Measurements from ENCODE around the gene COL23A1.

COL23A1 gene

DNA sequence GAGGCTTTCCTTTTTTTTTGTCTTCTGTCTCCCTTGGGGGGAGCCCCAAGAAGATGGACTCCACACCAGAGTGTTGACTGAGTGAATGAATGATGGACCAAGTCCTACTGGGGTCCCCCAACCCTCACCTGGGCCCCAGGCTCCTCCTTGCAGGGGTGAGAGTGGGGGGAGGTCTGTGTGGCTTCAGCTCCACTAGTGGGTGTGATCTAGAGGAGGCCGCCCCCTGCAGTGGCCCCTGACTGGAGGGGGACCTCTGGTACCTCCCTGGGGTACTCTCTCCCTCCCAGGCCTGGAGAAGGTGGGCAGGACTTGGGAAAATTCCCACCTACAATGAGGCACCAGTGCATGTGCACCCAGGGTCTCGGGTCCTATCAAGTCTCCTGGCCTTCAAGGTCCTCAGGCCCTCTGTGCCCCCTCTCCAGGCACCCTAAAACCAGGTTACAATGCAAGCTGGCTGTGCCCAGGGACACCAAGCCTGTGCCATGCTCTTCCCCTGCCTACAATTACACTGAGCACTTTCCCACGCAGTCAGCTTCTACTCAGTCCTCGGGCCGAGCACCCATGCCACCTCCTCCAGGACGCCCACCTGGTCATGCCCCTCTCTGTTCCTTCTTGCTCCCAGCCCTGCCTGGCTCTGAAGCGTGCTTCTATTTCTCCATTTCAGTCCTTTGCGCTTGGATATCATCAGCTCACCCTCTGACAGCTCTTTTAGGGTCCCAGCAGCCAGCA lies 240.4 kb downstream of the COL23A1 start:
- H3K27me3 ChIP-seq (ENCODE audit: control insufficient read depth, insufficient read depth, low read length) = no peaks in the 10 kb centered on the region
- H3K9me3 ChIP-seq (ENCODE audit: control insufficient read depth, insufficient read depth, low read length) = no peaks in the 10 kb centered on the region
- no peak overlapping the region for H3K4me3 ChIP-seq (ENCODE audit: low read depth, low read length)
- H3K9ac ChIP-seq (ENCODE audit: low read depth, low read length) = no peak overlapping the region
- no peaks in the 10 kb centered on the region for H3K36me3 ChIP-seq (ENCODE audit: control insufficient read depth, insufficient read depth, low read length)
- no peak overlapping the region for H3K27ac ChIP-seq (ENCODE audit: low read depth, low read length)
- peaks cover 17% of the 10 kb centered on the region for H3K4me1 ChIP-seq (ENCODE audit: control insufficient read depth, insufficient read depth, low read length)

DNA sequence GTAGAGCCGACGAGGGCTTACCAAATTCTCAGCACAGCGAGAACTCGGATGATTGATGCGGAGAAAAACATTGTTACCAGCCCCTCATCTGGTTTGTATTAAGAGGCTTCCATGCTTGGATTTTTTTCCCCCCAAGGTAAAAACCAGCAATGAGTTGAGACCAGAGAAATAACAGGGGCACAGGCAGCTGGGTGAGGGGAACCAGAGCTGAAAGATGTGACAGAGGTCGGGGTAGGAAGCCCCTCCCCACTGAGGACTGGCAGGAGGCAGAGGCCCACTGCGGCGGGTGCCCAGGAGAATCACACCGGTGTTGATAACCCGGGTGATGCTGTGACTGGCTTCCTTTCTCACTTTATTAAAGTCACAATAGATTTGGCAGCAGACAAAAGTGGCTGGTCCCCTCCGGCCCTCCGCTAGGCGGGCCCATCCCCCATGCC lies 241.1 kb downstream of the COL23A1 start:
- H3K27me3 ChIP-seq (ENCODE audit: control insufficient read depth, insufficient read depth, low read length) = no peaks in the 10 kb centered on the region
- no peaks in the 10 kb centered on the region for H3K36me3 ChIP-seq (ENCODE audit: control insufficient read depth, insufficient read depth, low read length)
- H3K9me3 ChIP-seq (ENCODE audit: control insufficient read depth, insufficient read depth, low read length) = no peaks in the 10 kb centered on the region
- H3K9ac ChIP-seq (ENCODE audit: low read depth, low read length) = no peak overlapping the region
- H3K4me1 ChIP-seq (ENCODE audit: control insufficient read depth, insufficient read depth, low read length) = peaks cover 17% of the 10 kb centered on the region
- no peak overlapping the region for H3K27ac ChIP-seq (ENCODE audit: low read depth, low read length)
- no peak overlapping the region for H3K4me3 ChIP-seq (ENCODE audit: low read depth, low read length)

DNA sequence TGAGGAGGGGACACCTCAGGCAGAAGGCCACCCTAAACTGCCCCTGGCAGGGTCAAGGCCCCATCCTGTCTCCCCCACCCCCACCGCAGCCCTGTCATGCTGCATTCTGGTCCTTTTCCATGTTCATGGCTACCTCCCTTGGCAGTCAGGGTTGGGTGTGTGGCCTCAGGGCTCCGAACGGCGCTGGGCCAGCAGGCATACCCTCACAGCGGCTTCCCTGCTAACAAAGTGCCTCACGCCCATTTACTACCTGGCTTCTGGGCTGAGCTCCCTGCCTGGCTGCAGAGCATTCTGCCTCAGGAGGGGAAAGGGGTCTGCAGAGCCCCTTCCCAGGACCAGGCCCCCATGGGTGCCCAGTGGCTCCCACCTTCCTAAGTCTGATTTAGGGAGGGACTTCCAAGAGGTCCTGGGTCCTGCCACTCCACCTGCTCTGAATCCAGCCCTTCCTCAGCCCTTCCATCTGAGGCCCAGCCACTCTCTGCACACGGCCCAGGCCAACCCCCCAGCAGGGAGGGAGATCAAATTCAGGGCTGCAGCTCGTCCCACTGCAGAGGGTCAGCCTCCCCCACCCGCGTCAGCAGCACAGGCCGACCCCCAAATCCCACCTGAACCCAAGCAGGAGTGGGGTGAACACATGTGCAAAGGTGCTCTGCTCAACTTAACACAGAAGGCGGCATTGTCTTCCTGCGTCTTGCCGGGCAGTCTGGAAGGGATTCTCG lies 241.7 kb downstream of the COL23A1 start:
- Histone ChIP-seq H3K4me1 (ENCODE audit: control insufficient read depth, insufficient read depth, low read length) (peaks cover 17% of the 10 kb centered on the region), H3K27me3 (ENCODE audit: control insufficient read depth, insufficient read depth, low read length) (no peaks in the 10 kb centered on the region), H3K4me3 (ENCODE audit: low read depth, low read length) (no peak overlapping the region), H3K9me3 (ENCODE audit: control insufficient read depth, insufficient read depth, low read length) (no peaks in the 10 kb centered on the region), H3K9ac (ENCODE audit: low read depth, low read length) (no peak overlapping the region), H3K36me3 (ENCODE audit: control insufficient read depth, insufficient read depth, low read length) (no peaks in the 10 kb centered on the region), H3K27ac (ENCODE audit: low read depth, low read length) (no peak overlapping the region)

DNA sequence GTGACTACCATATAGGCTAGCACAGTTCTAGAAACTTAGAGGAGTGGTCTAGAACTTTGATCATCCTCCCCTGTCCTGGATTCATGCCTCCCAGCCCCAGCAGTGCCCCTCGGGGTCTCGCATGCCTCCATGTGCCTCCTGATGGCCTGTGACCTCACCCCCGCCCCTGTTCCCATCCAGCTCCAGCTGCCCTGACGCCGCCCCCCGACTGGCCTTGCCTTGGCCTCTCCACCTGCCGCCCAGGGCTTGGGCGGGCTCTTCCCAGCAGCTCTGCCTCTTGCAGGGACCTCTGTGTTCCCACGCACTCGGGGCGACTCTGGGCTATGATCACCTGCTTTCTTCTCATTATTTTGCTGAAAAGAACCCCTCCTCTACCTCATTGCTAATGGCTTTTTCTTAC lies 242.2 kb downstream of the COL23A1 start:
- H3K4me3 ChIP-seq (ENCODE audit: low read depth, low read length) = no peak overlapping the region
- no peak overlapping the region for H3K9ac ChIP-seq (ENCODE audit: low read depth, low read length)
- H3K27me3 ChIP-seq (ENCODE audit: control insufficient read depth, insufficient read depth, low read length) = no peaks in the 10 kb centered on the region
- H3K27ac ChIP-seq (ENCODE audit: low read depth, low read length) = no peak overlapping the region
- peaks cover 17% of the 10 kb centered on the region for H3K4me1 ChIP-seq (ENCODE audit: control insufficient read depth, insufficient read depth, low read length)
- H3K9me3 ChIP-seq (ENCODE audit: control insufficient read depth, insufficient read depth, low read length) = no peaks in the 10 kb centered on the region
- H3K36me3 ChIP-seq (ENCODE audit: control insufficient read depth, insufficient read depth, low read length) = no peaks in the 10 kb centered on the region

DNA sequence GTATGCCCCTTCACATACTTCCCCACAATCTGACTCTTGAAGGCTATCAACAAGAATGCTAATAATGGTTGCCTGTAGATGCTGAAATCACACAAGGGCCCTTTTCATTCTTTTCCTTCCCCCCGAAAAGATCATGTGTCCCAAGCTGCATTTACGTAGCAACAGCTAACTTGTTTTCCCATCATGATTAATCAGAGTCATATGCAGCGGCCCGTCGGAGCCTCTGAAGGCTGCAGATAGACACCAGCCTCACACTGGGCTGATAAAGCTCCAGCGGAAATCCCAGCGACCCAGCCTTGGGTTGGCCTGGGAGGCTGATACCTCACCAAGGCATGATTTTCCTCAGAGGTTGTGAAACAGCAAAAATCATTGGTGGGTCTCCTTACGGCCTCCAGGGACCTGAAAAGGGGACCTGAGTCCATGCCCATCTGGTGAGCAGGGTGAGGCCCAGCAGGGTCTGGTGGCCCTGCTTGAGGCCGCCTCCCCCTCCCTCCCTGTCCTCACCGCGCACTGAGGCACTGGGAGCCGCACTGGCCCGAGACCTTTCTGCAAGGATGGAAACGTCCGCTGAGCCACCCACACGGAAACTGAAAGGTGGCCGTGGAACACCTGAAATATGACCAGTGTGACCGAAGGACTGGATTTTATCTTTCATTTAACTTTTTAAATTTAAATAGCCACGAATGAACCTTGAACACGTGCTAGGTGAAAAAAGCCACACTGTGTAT lies 243.4 kb downstream of the COL23A1 start:
- no peak overlapping the region for H3K27ac ChIP-seq (ENCODE audit: low read depth, low read length)

DNA sequence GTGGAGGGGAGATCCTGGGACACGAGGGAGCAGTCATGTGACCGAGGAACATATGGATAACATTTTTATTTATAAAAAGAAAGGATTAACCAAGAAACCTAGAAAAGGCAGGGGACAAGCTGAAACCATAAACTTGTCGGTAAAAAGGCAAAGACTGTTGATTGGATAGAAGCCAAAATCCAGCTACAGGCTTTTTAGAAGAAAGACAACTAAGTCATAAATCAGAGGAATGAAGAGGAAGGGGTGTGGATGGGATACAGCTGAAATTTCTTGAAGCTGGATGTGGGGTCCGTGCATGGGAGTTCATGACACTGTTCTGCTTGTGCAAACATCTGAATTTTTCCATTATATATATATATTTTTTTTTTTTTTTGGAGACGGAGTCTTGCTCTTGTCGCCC lies 246.9 kb downstream of the COL23A1 start:
- H3K27ac ChIP-seq (ENCODE audit: low read depth, low read length) = no peak overlapping the region
- no peak overlapping the region for H3K4me3 ChIP-seq (ENCODE audit: low read depth, low read length)
- H3K4me1 ChIP-seq (ENCODE audit: control insufficient read depth, insufficient read depth, low read length) = 0 out of 2 replicates have a peak, but pooled peaks cover 1% of the 10 kb centered on the region
- H3K27me3 ChIP-seq (ENCODE audit: control insufficient read depth, insufficient read depth, low read length) = no peaks in the 10 kb centered on the region
- H3K9ac ChIP-seq (ENCODE audit: low read depth, low read length) = no peak overlapping the region
- H3K36me3 ChIP-seq (ENCODE audit: control insufficient read depth, insufficient read depth, low read length) = no peaks in the 10 kb centered on the region
- H3K9me3 ChIP-seq (ENCODE audit: control insufficient read depth, insufficient read depth, low read length) = no peaks in the 10 kb centered on the region

More for the DNA sequence above, 243.4 kb downstream of the COL23A1 start:
- Histone ChIP-seq H3K9me3 (ENCODE audit: control insufficient read depth, insufficient read depth, low read length) (no peaks in the 10 kb centered on the region), H3K27me3 (ENCODE audit: control insufficient read depth, insufficient read depth, low read length) (no peaks in the 10 kb centered on the region), H3K9ac (ENCODE audit: low read depth, low read length) (no peak overlapping the region), H3K4me3 (ENCODE audit: low read depth, low read length) (no peak overlapping the region), H3K36me3 (ENCODE audit: control insufficient read depth, insufficient read depth, low read length) (no peaks in the 10 kb centered on the region), H3K4me1 (ENCODE audit: control insufficient read depth, insufficient read depth, low read length) (peaks cover 13% of the 10 kb centered on the region)

DNA sequence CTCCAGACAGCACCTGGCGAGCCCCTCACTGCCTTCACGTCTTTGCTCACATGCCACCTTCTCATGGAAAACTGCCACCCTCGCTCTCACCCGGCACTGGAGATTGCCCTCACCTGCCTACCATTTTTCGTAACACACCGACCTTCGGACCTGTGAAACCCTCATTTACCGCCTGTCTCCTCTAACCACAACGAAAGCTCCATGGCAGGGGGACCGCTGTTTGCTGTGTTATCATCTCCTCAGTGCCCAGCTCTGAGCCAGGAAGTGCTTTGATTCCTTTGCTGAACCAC lies 248.4 kb downstream of the COL23A1 start:
- H3K9ac ChIP-seq (ENCODE audit: low read depth, low read length) = no peak overlapping the region
- H3K9me3 ChIP-seq (ENCODE audit: control insufficient read depth, insufficient read depth, low read length) = no peaks in the 10 kb centered on the region
- no peak overlapping the region for H3K27ac ChIP-seq (ENCODE audit: low read depth, low read length)
- H3K4me3 ChIP-seq (ENCODE audit: low read depth, low read length) = no peak overlapping the region
- peaks cover 3% of the 10 kb centered on the region; the same call in 1 of the 2 replicates for H3K4me1 ChIP-seq (ENCODE audit: control insufficient read depth, insufficient read depth, low read length)
- H3K27me3 ChIP-seq (ENCODE audit: control insufficient read depth, insufficient read depth, low read length) = no peaks in the 10 kb centered on the region
- no peaks in the 10 kb centered on the region for H3K36me3 ChIP-seq (ENCODE audit: control insufficient read depth, insufficient read depth, low read length)

DNA sequence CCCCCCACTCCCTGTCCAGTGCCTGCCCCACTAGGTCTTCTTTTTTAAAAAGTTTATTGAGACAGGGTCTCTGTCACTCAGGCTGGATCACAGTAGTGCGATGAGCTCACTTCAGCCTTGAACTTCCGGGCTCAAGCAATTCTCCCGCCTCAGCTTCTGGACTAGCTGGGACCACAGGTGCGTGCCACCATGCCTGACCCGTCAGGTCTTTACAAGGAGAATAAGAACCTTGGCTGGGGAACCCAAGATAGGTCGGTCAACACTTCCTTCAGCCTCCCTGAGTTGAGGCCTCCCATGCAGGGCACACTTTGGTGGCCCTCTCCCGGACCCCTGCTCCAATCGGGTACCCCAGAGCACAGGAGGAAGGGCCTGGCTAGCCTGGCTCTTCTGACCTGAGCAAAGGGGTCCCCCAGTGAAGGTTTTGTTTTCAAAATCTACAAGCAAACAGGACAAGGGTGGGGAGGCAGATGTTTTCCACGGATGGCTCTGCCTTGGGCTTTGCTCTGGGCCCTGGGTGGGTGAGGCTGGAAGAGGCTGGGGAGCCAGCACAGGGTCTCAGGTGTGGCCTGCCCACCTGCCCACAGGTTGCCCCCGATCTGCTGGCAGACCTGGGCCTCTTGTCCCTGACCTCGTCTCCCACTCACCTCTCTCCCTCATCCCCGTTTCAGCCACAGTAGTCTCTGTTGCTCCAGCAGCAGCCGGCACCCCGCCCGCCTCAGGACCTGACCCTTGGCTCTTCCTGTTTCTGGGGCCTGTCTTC lies 248.9 kb downstream of the COL23A1 start:
- H3K27me3 ChIP-seq (ENCODE audit: control insufficient read depth, insufficient read depth, low read length) = no peaks in the 10 kb centered on the region
- peaks cover 3% of the 10 kb centered on the region; the same call in 1 of the 2 replicates for H3K4me1 ChIP-seq (ENCODE audit: control insufficient read depth, insufficient read depth, low read length)
- H3K36me3 ChIP-seq (ENCODE audit: control insufficient read depth, insufficient read depth, low read length) = no peaks in the 10 kb centered on the region
- no peak overlapping the region for H3K4me3 ChIP-seq (ENCODE audit: low read depth, low read length)
- no peaks in the 10 kb centered on the region for H3K9me3 ChIP-seq (ENCODE audit: control insufficient read depth, insufficient read depth, low read length)
- H3K27ac ChIP-seq (ENCODE audit: low read depth, low read length) = no peak overlapping the region
- H3K9ac ChIP-seq (ENCODE audit: low read depth, low read length) = no peak overlapping the region

DNA sequence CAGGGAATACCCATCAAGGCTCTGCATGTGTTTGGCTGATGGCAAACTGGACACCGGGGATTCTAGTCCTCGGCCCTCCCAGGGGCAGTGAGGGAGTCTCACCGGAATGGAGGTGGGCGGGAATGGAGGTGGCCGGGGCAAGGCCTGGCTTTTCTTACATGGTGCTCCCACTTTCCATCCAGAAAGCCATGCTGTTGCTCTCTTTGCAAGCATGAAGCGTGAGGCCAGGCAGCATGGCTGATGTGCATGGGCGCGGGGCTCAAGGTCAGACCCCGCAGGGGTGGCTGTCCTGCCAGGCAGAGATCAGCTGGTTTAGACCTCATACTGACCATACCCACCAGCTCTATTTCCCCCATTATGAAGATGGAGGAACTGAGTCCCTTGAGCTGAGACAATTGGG lies 249.6 kb downstream of the COL23A1 start:
- H3K27me3 ChIP-seq (ENCODE audit: control insufficient read depth, insufficient read depth, low read length) = no peaks in the 10 kb centered on the region
- no peak overlapping the region for H3K4me3 ChIP-seq (ENCODE audit: low read depth, low read length)
- no peaks in the 10 kb centered on the region for H3K9me3 ChIP-seq (ENCODE audit: control insufficient read depth, insufficient read depth, low read length)
- peaks cover 3% of the 10 kb centered on the region; the same call in 1 of the 2 replicates for H3K4me1 ChIP-seq (ENCODE audit: control insufficient read depth, insufficient read depth, low read length)
- no peak overlapping the region for H3K9ac ChIP-seq (ENCODE audit: low read depth, low read length)
- no peak overlapping the region for H3K27ac ChIP-seq (ENCODE audit: low read depth, low read length)
- no peaks in the 10 kb centered on the region for H3K36me3 ChIP-seq (ENCODE audit: control insufficient read depth, insufficient read depth, low read length)

DNA sequence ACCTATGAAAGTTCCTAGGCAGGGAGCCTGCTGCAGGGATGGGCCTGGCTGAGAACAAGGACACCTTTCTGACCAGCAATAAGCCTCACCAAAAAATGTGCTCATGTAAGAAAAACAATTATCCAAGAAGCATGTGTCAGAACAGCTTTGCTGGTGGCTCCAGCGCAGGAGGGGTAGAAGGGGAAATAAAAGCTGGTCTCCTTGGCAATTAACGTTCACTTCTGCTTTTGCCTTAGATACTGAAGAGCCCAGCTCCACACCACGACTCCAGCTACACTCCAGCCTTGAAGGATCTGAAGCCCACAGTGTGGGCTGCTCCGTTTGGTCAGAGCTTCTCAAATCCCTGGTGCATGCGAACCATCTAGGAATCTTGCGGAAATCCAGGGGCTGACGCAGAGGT lies 250.0 kb downstream of the COL23A1 start:
- no peaks in the 10 kb centered on the region for H3K9me3 ChIP-seq (ENCODE audit: control insufficient read depth, insufficient read depth, low read length)
- no peaks in the 10 kb centered on the region for H3K36me3 ChIP-seq (ENCODE audit: control insufficient read depth, insufficient read depth, low read length)
- H3K9ac ChIP-seq (ENCODE audit: low read depth, low read length) = no peak overlapping the region
- no peak overlapping the region for H3K27ac ChIP-seq (ENCODE audit: low read depth, low read length)
- no peaks in the 10 kb centered on the region for H3K27me3 ChIP-seq (ENCODE audit: control insufficient read depth, insufficient read depth, low read length)
- no peak overlapping the region for H3K4me3 ChIP-seq (ENCODE audit: low read depth, low read length)
- H3K4me1 ChIP-seq (ENCODE audit: control insufficient read depth, insufficient read depth, low read length) = peaks cover 3% of the 10 kb centered on the region; the same call in 1 of the 2 replicates

Measured in HUES48 (cell line).